Measurements from ENCODE around the gene PLXNA2. TPM values are rescaled to one million over a fixed set of nuclear protein-coding genes. Genes with fewer than 3 reads are reported as not detected.

The PLXNA2 gene
- total RNA-seq, 2 donors from 2014 or later = 7.3 to 8.9 TPM

- Histone ChIP-seq H3K4me1 (replicated peaks) (peaks cover 2% of the 10 kb centered on the region), H3K4me3 (no peak overlapping the region), H3K27ac (no peak overlapping the region), H3K9me3 (no peaks in the 10 kb centered on the region), H3K27me3 (replicated peaks; ENCODE audit: insufficient read depth) (no peaks in the 10 kb centered on the region), H3K36me3 (no peaks in the 10 kb centered on the region)
- DNase-seq (ENCODE audit: low spot score) = no peak
- TF ChIP-seq POLR2AphosphoS5 (IDR thresholded peaks at IDR 0.05) = no peak
- TF ChIP-seq, protein P1, sequence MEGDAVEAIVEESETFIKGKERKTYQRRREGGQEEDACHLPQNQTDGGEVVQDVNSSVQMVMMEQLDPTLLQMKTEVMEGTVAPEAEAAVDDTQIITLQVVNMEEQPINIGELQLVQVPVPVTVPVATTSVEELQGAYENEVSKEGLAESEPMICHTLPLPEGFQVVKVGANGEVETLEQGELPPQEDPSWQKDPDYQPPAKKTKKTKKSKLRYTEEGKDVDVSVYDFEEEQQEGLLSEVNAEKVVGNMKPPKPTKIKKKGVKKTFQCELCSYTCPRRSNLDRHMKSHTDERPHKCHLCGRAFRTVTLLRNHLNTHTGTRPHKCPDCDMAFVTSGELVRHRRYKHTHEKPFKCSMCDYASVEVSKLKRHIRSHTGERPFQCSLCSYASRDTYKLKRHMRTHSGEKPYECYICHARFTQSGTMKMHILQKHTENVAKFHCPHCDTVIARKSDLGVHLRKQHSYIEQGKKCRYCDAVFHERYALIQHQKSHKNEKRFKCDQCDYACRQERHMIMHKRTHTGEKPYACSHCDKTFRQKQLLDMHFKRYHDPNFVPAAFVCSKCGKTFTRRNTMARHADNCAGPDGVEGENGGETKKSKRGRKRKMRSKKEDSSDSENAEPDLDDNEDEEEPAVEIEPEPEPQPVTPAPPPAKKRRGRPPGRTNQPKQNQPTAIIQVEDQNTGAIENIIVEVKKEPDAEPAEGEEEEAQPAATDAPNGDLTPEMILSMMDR (IDR thresholded peaks at IDR 0.05) = no peak
- TF ChIP-seq POLR2A (IDR thresholded peaks at IDR 0.05) = no peak
- intact Hi-C loops (cut with DNase I) = no loop called here
- 87% methylated on average over 9 of the region's 9 CpGs for WGBS
Measured at GRCh38 chr1:208209896-208210589, 34.1 kb downstream of the PLXNA2 start.

DNA sequence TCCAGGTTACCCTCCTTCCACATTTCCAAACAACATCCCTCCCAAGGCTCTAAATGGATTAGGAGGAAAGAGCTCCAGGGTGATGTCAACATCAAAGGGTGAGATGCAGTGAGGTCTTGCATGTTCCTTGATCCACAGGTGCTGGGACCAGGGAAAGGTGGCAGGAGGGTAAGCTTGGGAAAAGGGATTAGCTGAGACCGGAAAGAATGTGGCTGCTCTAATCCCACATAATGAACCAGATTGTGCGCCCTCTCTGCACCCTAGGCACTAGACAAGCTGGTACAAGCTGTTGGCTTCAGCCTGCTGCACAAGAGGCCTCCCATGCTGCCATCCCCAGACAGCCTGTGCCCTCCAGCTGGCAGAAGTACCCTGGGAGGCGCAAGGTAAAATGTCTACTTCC, 34.9 kb downstream of the PLXNA2 start:
- H3K4me3 ChIP-seq = no peak overlapping the region
- intact Hi-C loops (cut with DNase I) = no loop called here
- TF ChIP-seq POLR2AphosphoS5 (IDR thresholded peaks at IDR 0.05) (peak; percentile 64), POLR2A (IDR thresholded peaks at IDR 0.05) (no peak)
- H3K9me3 ChIP-seq = no peaks in the 10 kb centered on the region
- no peaks in the 10 kb centered on the region for H3K36me3 ChIP-seq
- no peaks in the 10 kb centered on the region for H3K27me3 ChIP-seq (replicated peaks; ENCODE audit: insufficient read depth)
- H3K4me1 ChIP-seq (replicated peaks) = peaks cover 2% of the 10 kb centered on the region
- H3K27ac ChIP-seq = peak overlapping the region; percentile 47 to 58
- 46% methylated on average over 3 of the region's 3 CpGs for WGBS
- DNase-seq (ENCODE audit: low spot score) = peak; percentile 79

GRCh38 chr1:208208132-208208487, 36.1 kb downstream of the PLXNA2 start:
- TF ChIP-seq, protein P1 (IDR thresholded peaks at IDR 0.05) = no peak
- TF ChIP-seq POLR2AphosphoS5 (IDR thresholded peaks at IDR 0.05) (no peak), POLR2A (IDR thresholded peaks at IDR 0.05) (no peak)
- intact Hi-C loops (cut with DNase I) = no loop called here
- no peaks in the 10 kb centered on the region for H3K36me3 ChIP-seq
- H3K4me1 ChIP-seq (replicated peaks) = peaks cover 9% of the 10 kb centered on the region
- H3K4me3 ChIP-seq = no peak overlapping the region
- no peaks in the 10 kb centered on the region for H3K27me3 ChIP-seq (replicated peaks; ENCODE audit: insufficient read depth)
- H3K27ac ChIP-seq = peak overlapping the region; percentile 47 to 58
- DNase-seq (ENCODE audit: low spot score) = no peak
- no peaks in the 10 kb centered on the region for H3K9me3 ChIP-seq

DNA sequence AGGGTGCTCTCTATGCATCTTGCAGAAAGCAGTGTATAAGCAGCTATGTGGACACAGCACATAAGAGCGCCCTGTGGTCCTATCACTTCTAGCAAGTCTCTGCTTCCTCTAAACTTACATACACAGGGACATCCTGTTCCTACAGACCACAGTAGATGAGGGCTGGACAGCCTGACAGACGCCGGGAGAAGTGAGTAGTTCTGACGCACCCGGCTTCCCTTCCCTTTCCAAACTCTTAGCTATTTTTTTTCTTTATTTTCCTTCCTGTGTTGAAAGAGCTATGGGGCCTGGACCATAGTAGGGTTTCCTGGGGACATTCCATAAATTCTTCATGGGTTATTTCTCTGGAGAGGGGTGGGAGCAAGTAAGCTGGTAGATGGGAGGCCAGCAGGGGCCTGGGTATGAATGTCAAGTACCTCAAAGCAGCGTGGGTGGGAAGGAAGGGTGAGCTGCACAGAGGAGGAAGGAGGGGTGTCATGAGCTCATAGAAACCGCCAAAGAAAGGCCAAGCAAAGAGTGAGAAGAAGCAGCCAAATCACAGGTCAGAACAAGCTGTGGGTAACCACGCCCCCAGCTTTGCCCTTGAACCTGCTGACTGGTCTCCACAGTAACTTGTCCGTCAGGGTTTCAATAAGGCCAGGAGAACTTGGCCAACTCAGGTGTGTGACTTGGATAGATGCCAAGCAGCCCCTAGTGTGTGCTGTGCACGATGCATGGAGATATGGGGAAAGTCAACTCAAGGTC, 36.6 kb downstream of the PLXNA2 start:
- TF ChIP-seq POLR2AphosphoS5 (IDR thresholded peaks at IDR 0.05) = peak; percentile 40
- TF ChIP-seq, protein P1 (IDR thresholded peaks at IDR 0.05) = no peak
- TF ChIP-seq POLR2A (IDR thresholded peaks at IDR 0.05) = no peak
- H3K9me3 ChIP-seq = no peaks in the 10 kb centered on the region
- peak; percentile 77 for DNase-seq (ENCODE audit: low spot score)
- H3K27me3 ChIP-seq (replicated peaks; ENCODE audit: insufficient read depth) = no peaks in the 10 kb centered on the region
- WGBS = 42% methylated on average over 10 of the region's 10 CpGs
- intact Hi-C loops (cut with DNase I) = no loop called here
- H3K4me1 ChIP-seq (replicated peaks) = peaks cover 14% of the 10 kb centered on the region
- no peaks in the 10 kb centered on the region for H3K36me3 ChIP-seq
- H3K4me3 ChIP-seq = no peak overlapping the region
- H3K27ac ChIP-seq = peak overlapping the region; percentile 47 to 58

GRCh38 chr1:208206092-208206698, 38.0 kb downstream of the PLXNA2 start:
- H3K36me3 ChIP-seq = no peaks in the 10 kb centered on the region
- H3K9me3 ChIP-seq = no peaks in the 10 kb centered on the region
- no peaks in the 10 kb centered on the region for H3K27me3 ChIP-seq (replicated peaks; ENCODE audit: insufficient read depth)
- intact Hi-C loops (cut with DNase I) = no loop called here
- peaks cover 20% of the 10 kb centered on the region for H3K4me1 ChIP-seq (replicated peaks)
- no peak for DNase-seq (ENCODE audit: low spot score)
- TF ChIP-seq POLR2AphosphoS5 (IDR thresholded peaks at IDR 0.05) = no peak
- TF ChIP-seq POLR2A (IDR thresholded peaks at IDR 0.05) = no peak
- TF ChIP-seq, protein P1 (IDR thresholded peaks at IDR 0.05) = no peak
- no peak overlapping the region for H3K27ac ChIP-seq
- no peak overlapping the region for H3K4me3 ChIP-seq
- WGBS = 62% methylated on average over 5 of the region's 5 CpGs
